HepG2 (cell line): Measurements from ENCODE around the gene SLC6A6. TPM values are rescaled to one million over a fixed set of nuclear protein-coding genes. Genes with fewer than 3 reads are reported as not detected.

ENCODE experiments used
- ATAC-seq: fragments of 200-7000 bp; cut with Tn5 transposase; 3 replicates; pipeline ENCODE4 v1.9.1; 2020; ENCODE audit warnings: mild to moderate bottlenecking, moderate library complexity
- BruUV-seq: library from RNA; stranded (reverse); fragments of 400-500 nt; replicated peaks from 2 replicates; lab custom pipeline; 2021; lab: Mats Ljungman, UMichigan
- CTCF ChIA-PET: fragments of 300-600 bp; formaldehyde crosslinking; extraction: SDS; loops from one replicate; lab custom pipeline; 2021; ENCODE audit warnings: low total read pairs, inconsistent platforms, low intra/inter-chr PET ratio; lab: Yijun Ruan, JAX
- POLR2A ChIA-PET: fragments of 350-600 bp; sonication (Branson Sonifier 250); formaldehyde crosslinking; loops from one replicate; lab custom pipeline; 2020; ENCODE audit warnings: antibody characterized with exemption, inconsistent platforms; lab: Yijun Ruan, JAX
- DNase-seq: peaks from one replicate; pipeline ENCODE4 v3.0.0-alpha.2; 2015; ENCODE audit warnings: low spot score
- FAIRE-seq: peaks from 3 replicates; lab custom pipeline; 2011; peaks lifted over from hg19 to GRCh38; lab: Jason Lieb, UNC
- H2AFZ ChIP-seq: one replicate; pipeline ENCODE4 v1.6.1; 2011; ENCODE audit warnings: low read length, inconsistent platforms
- H3K27ac ChIP-seq: fragments of 300-600 bp; 3 replicates; pipeline ENCODE4 v1.8.0; 2011; ENCODE audit warnings: mixed run types, mild to moderate bottlenecking, mixed read lengths, low read length, inconsistent platforms; ENCODE audit not compliant: insufficient read depth; ENCODE audit errors: extremely low read length
- H3K27me3 ChIP-seq, 2 experiments: fragments of 200-600 bp in 1 of 2; 2 replicates in 1 of 2; 3 replicates in 1 of 2; pipeline versions ENCODE4 v1.6.0 to v1.8.0; 2011; ENCODE audit warnings: low read length in 2 of 2, mild to moderate bottlenecking in 2 of 2, moderate library complexity in 2 of 2, inconsistent platforms in 1 of 2; ENCODE audit not compliant: insufficient read depth in 2 of 2, control insufficient read depth in 1 of 2
- H3K36me3 ChIP-seq, 2 experiments: fragments of 200-600 bp in 1 of 2; replicated peaks in 1 of 2; 2 replicates in 1 of 2; 3 replicates in 1 of 2; pipeline versions ENCODE4 v1.5.1 to v1.8.0; 2011; ENCODE audit warnings: low read length in 2 of 2, inconsistent platforms in 1 of 2; ENCODE audit not compliant: insufficient read depth in 2 of 2, control insufficient read depth in 1 of 2
- H3K4me1 ChIP-seq: 2 replicates; pipeline ENCODE4 v1.5.1; 2012; ENCODE audit warnings: low read length, inconsistent platforms; ENCODE audit not compliant: insufficient read depth
- H3K4me2 ChIP-seq: 2 replicates; pipeline ENCODE4 v1.6.0; 2011; ENCODE audit warnings: low read depth, low read length, inconsistent platforms
- H3K4me3 ChIP-seq, 3 experiments: fragments of 200-600 bp in 1 of 3; sonication (generic), shearing (Covaris generic) in 1 of 3; replicated peaks in 1 of 3; 2 replicates each; pipeline ENCODE4 v1.5.1; 2011 to 2016; ENCODE audit warnings: low read length in 3 of 3, inconsistent platforms in 2 of 3, low read depth in 2 of 3, mild to moderate bottlenecking in 2 of 3, control low read depth in 1 of 3, mixed read lengths in 1 of 3; ENCODE audit not compliant: insufficient read depth in 1 of 3
- H3K79me2 ChIP-seq: one replicate; pipeline ENCODE4 v1.6.1; 2011; ENCODE audit warnings: low read length, inconsistent platforms; ENCODE audit not compliant: insufficient read depth
- H3K9ac ChIP-seq: 2 replicates; pipeline ENCODE4 v1.6.0; 2011; ENCODE audit warnings: mild to moderate bottlenecking, low read depth, low read length, inconsistent platforms; ENCODE audit not compliant: insufficient read depth
- H3K9me3 ChIP-seq: 2 replicates; pipeline ENCODE4 v1.5.1; 2012; ENCODE audit warnings: mild to moderate bottlenecking, low read length
- H4K20me1 ChIP-seq: 2 replicates; pipeline ENCODE4 v1.6.0; 2011; ENCODE audit warnings: inconsistent platforms, mild to moderate bottlenecking, low read length, moderate library complexity; ENCODE audit not compliant: insufficient read depth
- MTA1 ChIP-seq: sonication (generic); formaldehyde crosslinking; IDR thresholded peaks from 2 replicates; pipeline ENCODE4 v1.4.0; 2020; ENCODE audit warnings: missing genetic modification reagents, mild to moderate bottlenecking, borderline replicate concordance
- PRMT3 ChIP-seq: sonication (generic); formaldehyde crosslinking; IDR thresholded peaks from 2 replicates; pipeline ENCODE4 v1.8.1; 2022; ENCODE audit warnings: low read depth, mild to moderate bottlenecking, moderate library complexity, missing genetic modification reagents, borderline replicate concordance
- RFX5 ChIP-seq: IDR thresholded peaks from 2 replicates; pipeline ENCODE4 v1.6.1; 2011; ENCODE audit warnings: low read depth, low read length, improper control_type of control experiment
- WGBS: methylation state at CpG from one replicate; pipeline ENCODE4 v1.1.6; 2017; ENCODE audit warnings: low lambda C conversion rate; 5-methylcytosine and 5-hydroxymethylcytosine counted together
- in situ Hi-C: cut with HindIII; loops from 2 replicates; pipeline ENCODE4 v1.10.0; 2017; ENCODE audit warnings: low pct_unique_long_range_greater_than_20kb; ENCODE audit not compliant: extremely low pct_ligation_motif_present
- intact Hi-C: fragments of 100-400 bp; cut with micrococcal nuclease; formaldehyde crosslinking; loops from one replicate; pipeline ENCODE4 v1.10.0; 2022; ENCODE audit not compliant: unreplicated experiment
- polyA plus RNA-seq, 8 experiments: library from polyadenylated mRNA; depleted of rRNA in 3 of 8; stranded (reverse) in 7 of 8; unstranded in 1 of 8; fragments of >200 nt; fragmentation: Illumina TruSeq in 4 of 8; extraction: Trizol in 4 of 8; gene quantifications; 2 replicates each; pipeline versions ENCODE4 v1.2.1 to v1.2.3, GENCODE V29; 2011 to 2016; ENCODE audit warnings: low read depth in 4 of 8, missing spikeins in 1 of 8, mixed read lengths in 1 of 8; ENCODE audit not compliant: insufficient read depth in 1 of 8
- total RNA-seq, 5 experiments: library from RNA; depleted of rRNA; stranded (reverse); fragments of >200 nt; fragmentation: Illumina TruSeq; extraction: Trizol; gene quantifications; 2 replicates each; pipeline ENCODE4 v1.2.3, GENCODE V29; 2016; ENCODE audit warnings: low read depth in 1 of 5
- TF ChIP-seq, protein P1 (sequence below): sonication (generic); formaldehyde crosslinking; IDR thresholded peaks from 2 replicates; pipeline ENCODE4 v1.4.0; 2020; ENCODE audit warnings: missing genetic modification reagents, borderline replicate concordance

Gene SLC6A6
- total and polyA plus RNA-seq, 2 of the 13 experiments (the other 11 are each of a cell fraction or from before 2014, with no cell fraction given): 14.1 to 20.7 TPM

- intact Hi-C loops: loop anchor here (2.0 kb wide), 1 partner anchor 27 kb away; the partner anchor contains the start of gene SLC6A6
- H3K9me3 ChIP-seq: no peaks in the 10 kb centered on the region
- no peak for FAIRE-seq
- H3K9ac ChIP-seq: no peak overlapping the region
- DNase-seq: no peak
- peaks cover 1 to 5% of the 10 kb centered on the region in 2 experiments; a peak in 2 of 5 replicates for H3K36me3 ChIP-seq
- H3K4me2 ChIP-seq: no peak overlapping the region
- in situ Hi-C loops: no loop called here
- no peak for ATAC-seq
- BruUV-seq: no TSS peak
- WGBS: 99% methylated on average over 4 of the region's 5 CpGs
- H3K4me3 ChIP-seq: no peak overlapping the region
- POLR2A ChIA-PET: interaction anchor here (1.0 kb wide), 1 partner anchor 28 kb away, joined by 3 read pairs; the partner anchor contains the start of gene SLC6A6
- H3K27ac ChIP-seq: no peak overlapping the region
- no peak overlapping the region for H2AFZ ChIP-seq
- no peaks in the 10 kb centered on the region; the same call in 1 of the 2 replicates for H4K20me1 ChIP-seq
- CTCF ChIA-PET: no interaction called here
- peaks cover 7% of the 10 kb centered on the region for H3K79me2 ChIP-seq
- H3K4me1 ChIP-seq: peaks cover 57% of the 10 kb centered on the region
- no peaks in the 10 kb centered on the region for H3K27me3 ChIP-seq
- TF ChIP-seq MTA1 (CRISPR knock-in tag) (no peak), RFX5 (no peak), PRMT3 (CRISPR knock-in tag) (no peak)
- TF ChIP-seq, protein P1, sequence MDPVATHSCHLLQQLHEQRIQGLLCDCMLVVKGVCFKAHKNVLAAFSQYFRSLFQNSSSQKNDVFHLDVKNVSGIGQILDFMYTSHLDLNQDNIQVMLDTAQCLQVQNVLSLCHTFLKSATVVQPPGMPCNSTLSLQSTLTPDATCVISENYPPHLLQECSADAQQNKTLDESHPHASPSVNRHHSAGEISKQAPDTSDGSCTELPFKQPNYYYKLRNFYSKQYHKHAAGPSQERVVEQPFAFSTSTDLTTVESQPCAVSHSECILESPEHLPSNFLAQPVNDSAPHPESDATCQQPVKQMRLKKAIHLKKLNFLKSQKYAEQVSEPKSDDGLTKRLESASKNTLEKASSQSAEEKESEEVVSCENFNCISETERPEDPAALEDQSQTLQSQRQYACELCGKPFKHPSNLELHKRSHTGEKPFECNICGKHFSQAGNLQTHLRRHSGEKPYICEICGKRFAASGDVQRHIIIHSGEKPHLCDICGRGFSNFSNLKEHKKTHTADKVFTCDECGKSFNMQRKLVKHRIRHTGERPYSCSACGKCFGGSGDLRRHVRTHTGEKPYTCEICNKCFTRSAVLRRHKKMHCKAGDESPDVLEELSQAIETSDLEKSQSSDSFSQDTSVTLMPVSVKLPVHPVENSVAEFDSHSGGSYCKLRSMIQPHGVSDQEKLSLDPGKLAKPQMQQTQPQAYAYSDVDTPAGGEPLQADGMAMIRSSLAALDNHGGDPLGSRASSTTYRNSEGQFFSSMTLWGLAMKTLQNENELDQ (CRISPR knock-in tag): no peak
Observed at GRCh38 chr3:14430053-14430452, 27.6 kb downstream of the SLC6A6 start.
